ENCODE data around the gene PPEF2. TPM values are rescaled to one million over a fixed set of nuclear protein-coding genes. Genes with fewer than 3 reads are reported as not detected.

PPEF2 gene
- total and polyA plus RNA-seq, 10 donors: 0.06 to 3.4 (median 0.16) TPM; not detected in 2

- peaks cover 0 to 6% (median 0%) of the 10 kb centered on the region in 6 donors for H3K36me3 ChIP-seq
- TF ChIP-seq CTCF (IDR thresholded peaks at IDR 0.05 in 8 of 11, conservative IDR thresholded peaks at IDR 0.05 in 3 of 11) (no peak), POLR2A (IDR thresholded peaks at IDR 0.05) (no peak), POLR2AphosphoS5 (IDR thresholded peaks at IDR 0.05) (no peak)
- no peaks in the 10 kb centered on the region for H3K9me3 ChIP-seq
- H3K4me1 ChIP-seq: no peaks in the 10 kb centered on the region
- no peaks in the 10 kb centered on the region for H3K27me3 ChIP-seq (replicated peaks in 1 of 7)
- WGBS, 5 donors: 81 to 90% (median 88%) methylated on average over 3 of the region's 3 CpGs
- no peak overlapping the region for H3K4me3 ChIP-seq
- no peak overlapping the region for H3K27ac ChIP-seq
- DNase-seq: no peak
- intact Hi-C loops (cut with DNase I; ENCODE audit: low total_unique reads): no loop called here
Measured at GRCh38 chr4:75821216-75821615, 81.0 kb downstream of the PPEF2 start.

- intact Hi-C loops (cut with DNase I; ENCODE audit: low total_unique reads): no loop called here
- Histone ChIP-seq H3K27ac (no peak overlapping the region), H3K9me3 (no peaks in the 10 kb centered on the region), H3K4me1 (no peaks in the 10 kb centered on the region), H3K27me3 (replicated peaks in 1 of 7) (no peaks in the 10 kb centered on the region), H3K36me3 (peaks cover 0 to 12% (median 2%) of the 10 kb centered on the region in 6 donors), H3K4me3 (no peak overlapping the region)
- 80 to 96% (median 92%) methylated on average over 3 of the region's 3 CpGs for WGBS, 5 donors
- no peak for DNase-seq
- TF ChIP-seq POLR2AphosphoS5 (IDR thresholded peaks at IDR 0.05) (no peak), CTCF (IDR thresholded peaks at IDR 0.05 in 8 of 11, conservative IDR thresholded peaks at IDR 0.05 in 3 of 11) (no peak), POLR2A (IDR thresholded peaks at IDR 0.05) (no peak)
Measured at GRCh38 chr4:75820676-75821075, 81.6 kb downstream of the PPEF2 start.

GRCh38 chr4:75820197-75820596, 82.1 kb downstream of the PPEF2 start:
- Histone ChIP-seq H3K9me3 (no peaks in the 10 kb centered on the region), H3K4me1 (no peaks in the 10 kb centered on the region), H3K27ac (no peak overlapping the region), H3K27me3 (replicated peaks in 1 of 7) (no peaks in the 10 kb centered on the region), H3K4me3 (no peak overlapping the region), H3K36me3 (peaks cover 0 to 17% (median 6%) of the 10 kb centered on the region in 6 donors)
- TF ChIP-seq POLR2A (IDR thresholded peaks at IDR 0.05) (no peak), POLR2AphosphoS5 (IDR thresholded peaks at IDR 0.05) (no peak), CTCF (IDR thresholded peaks at IDR 0.05 in 8 of 11, conservative IDR thresholded peaks at IDR 0.05 in 3 of 11) (no peak)
- no peak for DNase-seq
- intact Hi-C loops (cut with DNase I; ENCODE audit: low total_unique reads): no loop called here
- 46 to 69% (median 48%) methylated on average over 2 of the region's 2 CpGs for WGBS, 5 donors

- Histone ChIP-seq H3K4me3 (no peak overlapping the region), H3K27me3 (replicated peaks in 1 of 7) (no peaks in the 10 kb centered on the region), H3K36me3 (peaks cover 0 to 27% (median 16%) of the 10 kb centered on the region in 6 donors), H3K4me1 (no peaks in the 10 kb centered on the region), H3K9me3 (no peaks in the 10 kb centered on the region), H3K27ac (no peak overlapping the region)
- 82 to 94% (median 89%) methylated on average over 4 of the region's 4 CpGs for WGBS, 5 donors
- no peak for DNase-seq
- intact Hi-C loops (cut with DNase I; ENCODE audit: low total_unique reads): no loop called here
- TF ChIP-seq POLR2AphosphoS5 (IDR thresholded peaks at IDR 0.05) (no peak), CTCF (IDR thresholded peaks at IDR 0.05 in 8 of 11, conservative IDR thresholded peaks at IDR 0.05 in 3 of 11) (no peak), POLR2A (IDR thresholded peaks at IDR 0.05) (no peak)
Measured at GRCh38 chr4:75819121-75819520, 83.1 kb downstream of the PPEF2 start.
